NCI-H526 (cell line): ENCODE results near the gene CHMP4B.

Experiments
- DNase-seq, 2 experiments: peaks; one replicate each; lab custom pipeline; 2025; lab: John Stamatoyannopoulos, UW

The CHMP4B gene

DNA sequence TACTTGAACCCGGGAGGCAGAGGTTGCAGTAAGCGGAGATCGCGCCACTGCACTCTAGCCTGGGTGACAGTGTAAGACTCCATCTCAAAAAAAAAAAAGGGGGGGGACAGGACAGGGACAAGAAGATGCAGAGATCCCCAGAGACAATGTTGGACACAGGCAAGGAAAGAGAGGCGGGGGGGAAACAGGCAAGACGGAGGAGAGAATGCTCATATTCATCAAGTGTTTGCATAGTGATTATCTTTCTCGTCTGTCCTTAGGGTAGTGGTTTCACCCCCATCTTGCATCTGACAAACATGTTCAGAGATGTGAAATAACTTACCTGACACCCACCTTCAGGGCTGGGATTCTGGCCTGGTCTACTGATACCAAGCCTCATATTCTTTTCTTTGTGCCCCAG is 29.0 kb downstream of the CHMP4B start:
- DNase-seq = peak in 1 of 2 experiments; percentile 21

DNA sequence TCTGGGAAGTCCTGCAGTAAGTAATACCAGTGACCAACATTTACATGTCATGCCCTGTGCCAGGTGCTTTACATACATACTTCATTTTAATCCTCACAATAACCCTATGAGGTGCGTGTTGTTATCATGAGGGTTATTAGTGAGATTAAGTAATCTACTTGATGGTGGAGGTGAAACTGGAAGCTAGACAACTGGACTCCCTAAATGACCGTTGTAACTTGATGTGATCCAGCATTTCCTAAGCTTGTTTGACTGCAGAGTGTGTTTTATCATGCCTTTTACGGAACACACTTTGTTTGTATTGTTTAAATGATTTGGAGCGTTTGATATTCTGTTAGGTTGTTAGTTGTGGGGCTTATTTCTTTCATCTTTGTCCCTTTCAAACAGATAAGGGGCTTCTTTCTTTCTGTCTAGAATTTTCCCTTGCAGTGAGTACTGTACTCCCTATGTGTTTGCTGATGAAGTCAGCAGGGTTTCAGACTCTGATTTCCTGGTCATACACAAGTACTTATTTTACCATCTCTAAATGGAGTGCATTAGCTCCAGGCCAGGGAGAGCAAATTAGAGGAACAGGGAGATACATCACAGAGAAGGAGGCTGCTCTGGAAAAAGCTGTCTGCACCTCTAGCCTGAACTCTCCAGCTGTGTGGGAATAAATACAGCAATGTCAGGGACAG is 29.7 kb downstream of the CHMP4B start:
- peak; percentile 52 to 55 for DNase-seq

DNA sequence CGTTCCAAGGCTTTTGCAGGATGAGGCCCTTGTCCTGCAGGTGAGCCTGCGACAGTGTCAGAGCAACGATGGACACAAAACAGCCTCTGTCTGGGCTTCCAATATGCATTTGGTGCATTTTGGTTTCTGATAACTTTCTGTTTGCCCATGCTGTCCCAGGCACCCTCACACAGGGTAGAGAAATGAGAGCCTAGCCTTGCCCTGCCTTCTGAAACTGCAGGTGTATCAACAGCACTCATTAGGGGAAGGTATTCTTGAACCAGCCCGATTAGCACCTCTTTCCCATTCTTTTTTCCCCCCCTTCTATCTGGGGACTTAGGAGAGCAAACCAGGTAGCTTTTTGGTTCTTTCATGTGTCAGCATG is 30.3 kb downstream of the CHMP4B start:
- DNase-seq = no peak

DNA sequence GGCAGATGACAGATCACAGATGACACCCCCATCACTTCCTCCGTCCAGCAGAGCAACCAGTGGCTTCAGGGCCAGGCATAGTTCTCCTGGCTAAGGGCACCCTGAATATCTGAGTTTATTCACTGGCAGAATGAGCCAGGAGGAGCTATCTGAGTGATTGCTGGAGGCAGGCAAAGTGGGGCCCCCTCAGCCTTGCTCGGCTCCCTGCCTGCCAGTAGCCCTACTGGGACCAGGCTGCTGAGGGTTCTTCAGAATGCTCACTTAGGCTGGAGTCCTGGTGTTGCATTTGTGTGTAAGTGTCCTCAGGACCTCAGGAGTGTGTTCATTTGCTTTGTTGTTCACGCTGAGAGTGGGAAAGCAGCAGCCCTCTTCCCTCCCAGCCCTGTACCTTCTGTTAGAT is 31.2 kb downstream of the CHMP4B start:
- DNase-seq = no peak

DNA sequence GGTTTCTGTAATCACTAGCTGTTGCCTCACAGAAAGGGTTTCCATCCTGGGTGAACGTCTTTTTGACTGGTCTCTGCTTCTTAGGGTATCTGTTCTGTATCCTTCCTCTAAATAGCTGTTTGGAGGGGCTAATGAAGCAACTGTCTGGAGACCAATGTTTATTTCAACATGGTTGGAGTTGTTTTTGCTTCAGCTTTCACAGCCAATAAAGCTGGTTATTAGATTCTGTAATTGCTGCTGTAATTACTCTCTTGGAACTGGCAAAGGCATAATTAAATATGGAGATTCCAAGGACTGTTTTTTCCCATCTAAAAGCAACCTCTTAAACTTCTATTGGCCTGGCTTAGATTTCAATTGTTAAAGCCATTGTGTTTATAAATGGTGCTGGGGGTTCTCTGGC is 31.9 kb downstream of the CHMP4B start:
- no peak for DNase-seq

DNA sequence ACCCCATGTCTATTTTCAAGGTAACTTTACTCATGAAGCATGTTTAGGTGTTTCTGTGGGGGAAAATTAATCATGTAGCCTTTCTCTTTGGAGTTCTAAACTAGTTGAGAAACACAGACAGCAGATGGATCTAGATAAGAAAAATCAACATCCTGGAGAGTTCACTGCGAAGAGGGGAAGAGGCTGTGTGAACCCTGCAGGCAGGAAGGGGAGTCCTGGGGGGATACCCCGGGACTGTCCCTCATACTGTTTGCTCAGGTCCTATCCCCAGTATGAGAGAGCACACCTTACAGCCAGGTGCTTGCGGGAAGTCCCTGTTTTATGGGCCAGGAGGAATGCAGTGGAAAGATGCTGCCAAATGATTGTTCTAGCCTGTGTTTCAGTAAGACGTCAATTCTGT is 32.7 kb downstream of the CHMP4B start:
- DNase-seq = no peak

DNA sequence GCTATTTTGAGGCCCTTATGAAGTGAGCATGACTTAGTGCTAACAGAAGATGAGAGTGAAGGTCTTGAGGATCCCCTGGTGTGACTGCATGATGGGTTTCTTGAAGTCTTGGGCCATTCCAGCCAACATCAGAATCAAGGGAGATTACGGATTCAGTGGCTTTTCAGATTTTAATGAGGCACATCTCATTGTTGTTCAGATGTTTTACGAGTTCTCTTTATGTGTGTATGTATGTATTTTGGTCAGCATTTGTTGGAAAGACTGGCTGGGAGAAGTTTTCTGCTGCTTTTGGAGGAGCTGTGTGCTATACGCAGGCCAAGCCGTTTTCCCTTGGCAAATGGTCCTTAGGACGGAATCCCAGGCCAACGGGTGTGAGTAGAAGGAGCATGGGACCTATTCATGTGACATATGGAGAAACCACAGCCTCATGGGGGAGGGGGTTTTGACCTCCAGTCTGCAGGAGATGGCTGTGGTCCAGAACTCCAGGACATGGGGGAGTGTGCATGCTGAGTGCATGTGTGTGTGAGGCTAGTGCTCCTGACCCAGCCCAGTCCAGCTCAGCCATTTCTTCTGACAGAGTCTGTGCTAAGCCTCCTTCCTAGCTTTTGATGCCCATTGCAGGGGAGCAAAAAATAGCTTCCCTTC is 35.3 kb downstream of the CHMP4B start:
- no peak for DNase-seq

DNA sequence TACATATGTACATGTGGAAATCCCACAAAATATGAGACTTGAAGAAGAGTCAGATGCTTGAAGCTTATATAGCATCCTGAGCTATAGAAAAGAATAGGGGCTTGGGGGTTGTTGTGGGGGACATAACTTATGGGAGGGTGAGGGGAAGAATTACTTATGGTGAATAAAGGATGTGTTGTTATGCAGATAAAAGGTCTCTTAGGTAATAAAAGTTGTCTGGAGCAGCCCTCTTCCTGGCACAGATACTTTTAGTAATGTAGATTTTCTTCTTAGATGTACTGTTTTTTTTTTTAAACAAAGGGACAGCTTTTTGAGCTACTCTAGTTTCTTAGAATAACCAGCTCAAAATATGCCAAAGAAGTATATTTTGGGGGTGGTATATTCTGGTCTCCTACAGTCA is 35.9 kb downstream of the CHMP4B start:
- no peak for DNase-seq

DNA sequence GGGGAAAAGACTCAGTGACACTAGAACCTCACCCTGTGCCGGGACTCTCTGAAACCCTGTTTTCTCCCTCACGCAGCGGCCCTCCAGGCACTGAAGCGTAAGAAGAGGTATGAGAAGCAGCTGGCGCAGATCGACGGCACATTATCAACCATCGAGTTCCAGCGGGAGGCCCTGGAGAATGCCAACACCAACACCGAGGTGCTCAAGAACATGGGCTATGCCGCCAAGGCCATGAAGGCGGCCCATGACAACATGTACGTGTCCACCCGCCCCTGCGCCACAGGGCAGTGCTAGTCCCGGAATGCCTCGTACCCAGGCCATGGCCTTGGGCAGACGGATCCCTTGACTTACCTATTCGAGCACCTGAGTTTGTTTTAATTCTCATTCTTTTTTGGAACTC is 37.2 kb downstream of the CHMP4B start:
- no peak for DNase-seq

DNA sequence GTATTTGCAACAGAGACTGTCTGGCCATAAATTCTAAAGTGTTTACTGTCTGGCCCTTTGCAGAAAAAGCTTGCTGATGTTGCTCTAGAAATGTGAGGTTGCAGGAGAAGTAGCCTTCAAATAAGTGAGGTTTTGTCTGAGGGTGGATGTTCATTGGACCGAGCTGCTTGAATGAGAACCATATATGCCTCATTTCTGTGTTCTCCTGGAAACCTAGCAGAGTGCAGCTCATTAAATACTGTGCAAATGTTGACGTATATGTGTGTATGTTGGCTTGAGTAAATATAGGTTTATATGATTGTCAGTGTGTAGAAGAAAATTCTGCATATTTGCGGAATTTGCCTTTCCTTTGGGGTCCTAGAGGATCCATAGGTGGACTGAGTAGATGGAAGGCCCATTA is 39.0 kb downstream of the CHMP4B start:
- peak in 1 of 2 experiments; percentile 23 for DNase-seq

DNA sequence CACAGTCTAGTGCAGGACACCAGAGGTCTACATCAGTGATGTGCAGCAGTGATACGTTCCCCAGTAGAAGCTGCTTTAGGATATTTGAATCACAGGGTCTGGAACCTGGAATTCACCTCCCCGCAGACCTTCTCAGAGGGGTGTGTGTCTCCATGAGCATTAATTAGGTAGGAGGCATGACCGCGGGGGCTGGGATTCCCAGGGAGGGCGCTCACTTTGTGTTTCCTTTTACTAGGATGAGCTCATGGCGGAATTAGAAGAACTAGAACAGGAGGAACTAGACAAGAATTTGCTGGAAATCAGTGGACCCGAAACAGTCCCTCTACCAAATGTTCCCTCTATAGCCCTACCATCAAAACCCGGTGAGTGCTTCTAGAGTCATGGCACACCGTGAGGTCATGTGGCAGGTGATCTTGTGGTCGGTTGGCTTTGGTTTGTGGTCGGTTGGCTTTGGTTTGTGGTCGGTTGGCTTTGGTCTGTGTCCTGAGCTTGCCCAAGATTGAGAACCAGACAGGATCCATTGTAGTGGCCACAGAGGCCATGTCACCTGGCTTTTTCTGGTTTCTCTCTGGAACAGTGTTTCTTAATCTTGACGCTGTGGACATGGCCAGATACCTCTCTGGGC is 40.8 kb downstream of the CHMP4B start:
- no peak for DNase-seq

DNA sequence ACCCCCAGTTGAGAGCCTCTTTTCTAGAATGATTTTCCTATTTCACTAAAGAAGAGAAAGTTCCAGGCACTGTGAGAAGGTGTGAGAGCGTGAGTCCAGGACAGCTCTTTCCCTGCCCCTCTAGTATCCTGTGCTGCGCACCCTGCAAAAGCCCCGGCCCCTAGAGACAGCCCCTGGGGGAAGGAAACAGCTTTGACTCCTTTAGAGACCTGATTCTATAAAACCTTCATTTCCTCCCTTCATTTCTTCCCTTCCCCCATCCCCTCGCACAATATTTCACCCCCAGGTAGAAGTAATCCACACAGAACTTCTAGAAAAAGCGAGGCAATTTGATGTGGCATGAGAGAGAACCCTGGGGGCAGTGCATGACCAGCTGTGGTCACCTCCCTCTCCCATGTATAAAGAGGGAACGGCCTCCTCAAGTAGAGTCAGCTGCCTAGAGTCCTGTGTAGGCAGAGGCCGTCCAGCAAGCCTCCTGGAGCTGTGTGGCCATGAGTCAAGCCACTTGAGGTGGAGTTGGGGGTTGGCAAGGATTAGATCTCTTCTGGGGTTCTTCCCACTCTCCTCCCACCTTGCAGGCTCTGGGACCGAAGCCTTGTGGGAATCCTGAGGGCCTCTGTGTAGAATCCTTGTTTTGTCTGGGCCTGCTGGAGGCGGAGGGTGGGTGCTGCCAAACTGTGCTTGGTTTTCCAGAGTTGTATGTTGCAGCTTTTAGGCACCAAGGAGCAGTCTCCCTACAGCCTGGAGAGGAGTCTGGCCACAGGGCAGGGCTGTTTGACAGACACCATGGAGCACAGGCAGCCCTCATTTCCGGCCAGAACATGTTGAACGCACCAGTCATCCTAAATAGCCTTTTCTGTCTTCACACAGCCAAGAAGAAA is 41.7 kb downstream of the CHMP4B start:
- no peak for DNase-seq

DNA sequence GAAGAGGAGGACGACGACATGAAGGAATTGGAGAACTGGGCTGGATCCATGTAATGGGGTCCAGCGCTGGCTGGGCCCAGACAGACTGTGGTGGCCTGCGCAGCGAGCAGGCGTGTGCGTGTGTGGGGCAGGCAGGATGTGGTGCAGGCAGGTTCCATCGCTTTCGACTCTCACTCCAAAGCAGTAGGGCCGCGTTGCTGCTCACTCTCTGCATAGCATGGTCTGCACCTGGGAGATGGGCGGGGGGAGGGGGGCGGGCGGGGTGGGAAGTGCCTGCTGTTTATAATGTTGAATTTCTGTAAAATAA is 42.3 kb downstream of the CHMP4B start:
- no peak for DNase-seq

DNA sequence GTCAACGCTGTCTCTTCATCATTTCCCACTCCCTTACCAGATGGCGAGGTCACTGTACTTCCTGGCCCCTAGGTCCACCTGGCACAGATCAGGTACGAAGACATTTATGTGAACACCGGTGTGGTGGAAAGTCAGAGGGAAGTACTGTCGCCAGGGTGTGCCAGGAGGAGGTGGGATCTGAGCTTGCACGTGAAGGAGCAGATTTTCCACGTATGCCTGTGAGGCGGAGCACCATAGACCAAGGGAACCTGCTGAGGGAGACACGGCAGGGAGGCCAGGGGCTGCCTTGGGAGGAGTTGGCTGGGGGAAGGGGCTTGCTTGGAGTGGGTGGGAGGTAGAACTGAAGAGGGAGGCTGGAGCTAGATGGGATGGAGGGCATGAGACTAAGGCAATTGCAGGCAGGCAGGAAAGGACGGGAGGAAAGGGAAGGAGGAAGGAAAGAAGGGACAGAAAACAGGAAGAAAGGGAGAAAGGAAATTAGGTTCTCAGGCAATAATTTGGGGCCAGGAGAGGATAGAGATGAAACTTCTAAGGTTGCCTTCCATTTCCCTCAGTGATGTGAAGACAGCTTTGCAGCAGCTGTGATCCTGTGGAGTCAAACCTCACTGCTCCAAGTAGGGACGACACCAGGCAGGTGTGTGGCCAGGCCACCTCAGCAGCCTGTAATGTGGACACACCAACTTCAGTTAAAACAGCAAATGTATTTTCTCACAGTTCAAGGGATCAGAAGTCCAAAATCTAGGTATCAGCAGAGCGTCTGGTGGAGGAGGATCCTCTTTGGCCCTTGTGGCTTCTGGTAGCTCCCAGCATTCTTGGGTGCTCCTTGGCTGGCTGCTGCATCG is 46.8 kb downstream of the CHMP4B start:
- no peak for DNase-seq

DNA sequence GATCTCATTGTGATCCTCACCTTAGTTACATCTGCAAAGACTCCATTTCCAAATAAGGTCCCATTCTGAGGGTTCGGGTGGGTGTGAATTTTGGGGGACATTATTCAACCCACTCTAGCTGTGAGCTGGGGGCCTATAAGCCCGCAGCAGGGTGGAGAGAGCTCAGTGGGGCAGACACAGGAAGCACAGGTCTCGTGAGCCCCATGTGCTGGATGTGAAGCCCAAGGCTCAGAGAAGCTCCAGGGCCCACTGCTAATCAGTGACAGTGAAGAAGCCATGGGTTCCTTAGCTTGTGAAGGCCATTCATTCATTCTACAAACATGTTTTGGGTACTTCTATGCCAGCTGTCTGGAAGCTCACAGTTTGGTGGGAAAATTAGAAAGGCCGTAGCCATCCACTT is 47.5 kb downstream of the CHMP4B start:
- DNase-seq = no peak

DNA sequence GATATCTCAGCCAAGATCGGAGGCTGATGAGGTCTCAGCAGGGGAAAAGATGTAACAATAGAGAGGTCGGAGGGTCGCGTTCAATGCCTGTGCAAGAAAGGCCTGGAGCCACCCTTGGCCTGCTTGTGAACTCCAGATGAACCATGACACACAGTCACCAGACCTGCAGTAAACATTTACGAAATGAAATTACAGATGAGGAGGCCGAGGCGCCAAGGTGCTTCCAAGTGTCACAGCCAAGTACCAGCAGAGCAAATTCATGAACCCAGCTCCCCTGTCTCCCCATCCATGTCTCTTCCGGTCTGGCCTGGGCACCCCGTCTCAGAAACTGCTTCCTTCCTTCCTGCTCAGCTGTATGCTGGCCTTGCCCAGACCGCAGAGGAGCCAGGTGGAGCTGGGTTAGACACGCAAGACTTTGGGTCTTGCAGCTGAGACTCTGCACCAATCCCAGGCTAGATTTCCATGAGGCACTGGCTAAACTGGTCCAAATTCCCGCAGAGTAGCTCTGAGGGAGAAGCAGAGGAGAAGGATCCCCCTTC is 48.1 kb downstream of the CHMP4B start:
- no peak for DNase-seq

DNA sequence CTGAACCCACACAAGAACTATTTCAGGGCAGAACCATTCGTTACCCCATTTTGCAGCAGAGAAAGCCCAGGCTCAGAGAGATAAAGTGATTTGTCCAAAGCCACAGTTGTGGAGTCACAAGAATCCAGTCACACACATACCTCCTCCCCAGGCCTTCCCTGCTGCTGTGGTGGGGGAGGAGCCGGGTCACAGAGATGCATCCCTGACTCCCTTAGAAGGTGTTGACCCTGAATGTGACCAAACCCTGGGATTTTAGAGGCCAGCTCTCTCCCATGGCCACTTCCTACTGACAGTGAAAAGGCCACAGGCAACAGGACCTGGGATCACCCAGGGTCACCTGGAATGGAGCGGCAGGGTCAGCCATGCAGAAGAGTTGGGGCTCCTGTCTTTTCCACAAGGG is 48.6 kb downstream of the CHMP4B start:
- DNase-seq = no peak

DNA sequence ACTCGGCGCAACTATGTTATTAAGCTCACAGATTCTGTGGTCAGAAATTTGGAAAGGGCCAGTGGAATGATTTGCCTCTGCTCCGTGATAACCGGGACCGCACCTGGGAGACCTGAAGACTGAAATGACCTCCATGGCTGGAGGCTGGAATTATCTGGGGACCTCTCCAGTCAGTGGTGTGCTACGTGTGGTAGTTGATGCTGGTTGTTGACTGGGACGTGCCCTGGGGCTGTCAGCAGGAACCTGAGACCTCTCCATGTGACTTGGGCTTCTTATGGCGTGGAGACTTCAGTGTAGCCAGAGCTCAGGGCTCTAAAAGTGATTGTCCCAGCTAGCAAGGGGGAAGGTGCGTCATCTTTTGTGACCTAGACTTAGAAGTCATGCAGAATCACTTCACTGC is 50.3 kb downstream of the CHMP4B start:
- no peak for DNase-seq

DNA sequence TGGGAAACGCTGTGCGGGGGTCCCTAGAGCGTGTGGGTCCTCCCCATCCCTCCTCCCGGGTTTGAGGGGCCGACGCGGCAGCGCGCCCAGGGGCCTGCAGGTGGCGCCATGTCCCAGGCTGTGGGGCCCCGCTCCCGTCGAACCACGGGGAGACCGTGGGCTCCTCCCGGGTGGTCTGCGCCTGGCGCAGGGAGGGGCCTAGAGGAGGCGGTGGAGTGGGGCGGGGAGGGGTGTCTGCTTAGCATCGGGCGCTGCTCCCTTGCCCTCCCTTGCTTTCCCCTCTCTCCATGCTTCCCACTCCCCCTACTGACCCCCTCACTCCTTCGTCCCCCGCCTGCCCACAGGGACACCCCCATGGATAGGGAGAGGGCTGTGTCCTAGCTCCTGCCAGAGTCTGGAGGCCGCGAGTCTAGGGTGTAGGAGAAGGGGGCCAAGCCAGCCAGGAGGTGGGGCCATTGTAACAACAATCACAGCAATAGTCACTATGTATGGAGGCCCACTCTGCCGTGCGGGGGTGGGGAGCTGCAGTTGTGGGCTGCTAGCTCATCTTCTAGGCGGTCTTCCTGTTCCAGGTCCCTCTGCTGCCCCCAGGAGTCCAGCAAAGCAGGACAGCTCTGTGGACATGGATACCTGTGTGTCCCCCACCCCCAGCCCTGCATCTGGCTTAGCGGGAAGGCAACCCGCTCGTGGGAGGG is 51.7 kb downstream of the CHMP4B start:
- peak in 1 of 2 experiments; percentile 59 for DNase-seq

DNA sequence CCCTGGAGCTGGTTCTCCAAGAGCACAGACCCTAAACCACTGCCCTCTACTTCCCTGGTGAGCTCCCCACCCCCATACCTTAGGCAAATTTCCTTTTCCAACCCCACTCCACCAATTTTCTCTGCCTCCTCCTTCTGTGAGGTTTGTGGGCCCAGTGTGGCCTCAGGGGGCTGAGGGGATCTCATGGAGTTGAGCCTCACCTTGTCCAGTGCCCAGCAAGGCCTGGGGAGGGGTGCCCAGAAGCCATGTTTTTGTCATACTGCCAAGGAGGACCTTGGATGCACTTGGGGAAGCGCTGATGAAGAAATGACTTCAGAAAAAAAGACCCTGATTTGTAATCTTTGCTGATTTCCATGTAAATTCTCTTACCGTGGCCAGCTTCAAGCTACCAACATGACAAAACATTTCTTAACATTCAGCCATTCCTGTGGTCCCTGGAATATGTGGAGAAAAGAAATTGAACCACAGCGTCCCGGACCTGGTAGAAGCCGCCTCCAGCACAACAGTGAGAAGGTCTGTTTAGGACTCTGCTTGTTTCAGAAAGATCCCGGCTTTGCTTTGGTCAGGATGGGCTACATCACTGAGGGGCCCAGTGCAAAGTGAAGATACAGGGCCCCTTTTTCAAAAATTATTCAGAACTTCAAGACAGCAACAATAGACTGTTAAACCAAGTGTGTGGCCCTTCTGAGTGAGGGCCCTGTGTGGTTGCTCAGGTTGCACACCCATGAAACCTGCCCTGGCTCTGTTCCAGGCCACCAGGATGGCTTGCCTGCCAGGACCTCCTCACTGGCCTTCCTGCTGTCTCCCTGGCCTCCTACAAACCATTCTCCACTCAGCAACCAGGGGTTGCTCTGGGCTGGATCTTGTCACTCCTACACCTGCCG is 52.5 kb downstream of the CHMP4B start:
- no peak for DNase-seq
